Measurements from ENCODE around the gene APBB2. TPM values are rescaled to one million over a fixed set of nuclear protein-coding genes. Genes with fewer than 3 reads are reported as not detected.

The APBB2 gene
- total RNA-seq, 1 donor from 2014 or later = 63.2 TPM

DNA sequence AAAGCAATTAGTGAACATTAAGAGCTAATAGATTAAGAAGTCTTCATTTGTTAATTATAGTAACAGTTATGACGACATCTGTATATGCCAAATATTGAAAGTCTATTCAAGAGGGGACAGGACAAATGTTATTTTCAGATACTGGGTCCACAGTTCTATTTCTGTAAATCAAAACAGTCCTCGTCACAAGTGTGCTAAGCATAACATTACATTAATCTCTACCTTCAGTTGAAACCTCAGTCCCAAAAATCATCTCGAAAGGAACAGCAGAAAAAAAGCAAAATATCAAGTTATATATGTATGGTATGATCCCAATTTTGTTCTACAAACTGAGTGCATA is 70.3 kb downstream of the APBB2 start:
- TF ChIP-seq, protein P1, sequence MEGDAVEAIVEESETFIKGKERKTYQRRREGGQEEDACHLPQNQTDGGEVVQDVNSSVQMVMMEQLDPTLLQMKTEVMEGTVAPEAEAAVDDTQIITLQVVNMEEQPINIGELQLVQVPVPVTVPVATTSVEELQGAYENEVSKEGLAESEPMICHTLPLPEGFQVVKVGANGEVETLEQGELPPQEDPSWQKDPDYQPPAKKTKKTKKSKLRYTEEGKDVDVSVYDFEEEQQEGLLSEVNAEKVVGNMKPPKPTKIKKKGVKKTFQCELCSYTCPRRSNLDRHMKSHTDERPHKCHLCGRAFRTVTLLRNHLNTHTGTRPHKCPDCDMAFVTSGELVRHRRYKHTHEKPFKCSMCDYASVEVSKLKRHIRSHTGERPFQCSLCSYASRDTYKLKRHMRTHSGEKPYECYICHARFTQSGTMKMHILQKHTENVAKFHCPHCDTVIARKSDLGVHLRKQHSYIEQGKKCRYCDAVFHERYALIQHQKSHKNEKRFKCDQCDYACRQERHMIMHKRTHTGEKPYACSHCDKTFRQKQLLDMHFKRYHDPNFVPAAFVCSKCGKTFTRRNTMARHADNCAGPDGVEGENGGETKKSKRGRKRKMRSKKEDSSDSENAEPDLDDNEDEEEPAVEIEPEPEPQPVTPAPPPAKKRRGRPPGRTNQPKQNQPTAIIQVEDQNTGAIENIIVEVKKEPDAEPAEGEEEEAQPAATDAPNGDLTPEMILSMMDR (IDR thresholded peaks at IDR 0.05; ENCODE audit: unreplicated experiment) = no peak
- no peak overlapping the region for H3K4me3 Mint-ChIP-seq

GRCh38 chr4:41143311-41144039 is 70.9 kb downstream of the APBB2 start:
- TF ChIP-seq, protein P1 (IDR thresholded peaks at IDR 0.05; ENCODE audit: unreplicated experiment) = no peak
- Mint-ChIP-seq H3K4me1 (peaks cover 42% of the 10 kb centered on the region), H3K27me3 (ENCODE audit: low read depth) (no peaks in the 10 kb centered on the region), H3K4me3 (no peak overlapping the region), H3K36me3 (peaks cover 23% of the 10 kb centered on the region), H3K9me3 (no peaks in the 10 kb centered on the region), H3K27ac (peak overlapping the region; percentile 96)
- no peak for DNase-seq (ENCODE audit: low spot score in 2 of 2, unreplicated experiment in 2 of 2)

More for the DNA sequence above, 70.3 kb downstream of the APBB2 start:
- no peak for DNase-seq (ENCODE audit: low spot score in 2 of 2, unreplicated experiment in 2 of 2)
- peaks cover 42% of the 10 kb centered on the region for H3K4me1 Mint-ChIP-seq
- no peaks in the 10 kb centered on the region for H3K27me3 Mint-ChIP-seq (ENCODE audit: low read depth)
- H3K27ac Mint-ChIP-seq = peak overlapping the region; percentile 96
- peaks cover 18% of the 10 kb centered on the region for H3K36me3 Mint-ChIP-seq
- no peaks in the 10 kb centered on the region for H3K9me3 Mint-ChIP-seq

DNA sequence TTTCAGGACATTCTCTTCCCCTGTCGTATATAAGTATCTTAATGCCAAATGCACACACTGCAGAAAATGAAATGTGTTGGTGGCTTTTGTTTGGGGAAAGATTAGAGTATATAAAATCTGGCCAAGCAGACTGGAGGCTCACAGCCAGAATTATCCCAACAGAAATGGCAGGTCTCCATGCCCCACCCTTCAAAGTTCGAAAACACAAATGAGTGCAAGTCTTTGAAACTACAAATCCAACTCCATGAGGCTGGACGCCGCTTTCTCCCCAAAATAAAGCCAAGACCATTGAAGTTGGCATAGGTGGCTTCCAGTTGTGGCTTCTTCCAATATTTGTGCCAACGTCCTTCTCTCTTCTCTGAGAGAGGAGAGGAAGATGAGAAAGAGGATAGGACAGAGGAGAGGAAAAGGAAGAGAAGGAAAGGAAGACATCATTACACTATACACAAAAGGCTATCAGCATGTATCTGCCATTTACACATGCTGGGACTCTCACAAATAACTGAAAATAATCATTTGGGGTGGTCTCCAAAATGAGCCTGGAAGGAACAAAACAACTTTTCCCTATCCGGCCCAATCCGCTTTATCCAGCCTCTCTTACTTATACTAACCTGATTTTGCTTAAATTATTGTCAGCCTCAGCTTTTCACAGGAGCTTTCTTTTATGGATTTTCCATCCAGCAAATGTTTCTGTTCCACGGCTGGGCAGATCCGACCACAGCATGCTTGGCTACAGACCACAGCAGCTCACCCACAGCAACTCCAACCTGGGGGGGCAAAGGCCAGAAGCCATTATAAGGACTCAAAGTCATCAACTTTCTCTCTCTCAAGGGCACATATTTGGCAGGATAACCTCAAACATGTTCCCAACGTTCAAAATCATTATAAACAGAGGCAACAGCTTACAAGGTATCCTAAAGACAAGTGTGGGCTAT is 71.7 kb downstream of the APBB2 start:
- TF ChIP-seq, protein P1 (IDR thresholded peaks at IDR 0.05; ENCODE audit: unreplicated experiment) = no peak
- peak overlapping the region; percentile 96 for H3K27ac Mint-ChIP-seq

GRCh38 chr4:41141900-41142299 is 72.4 kb downstream of the APBB2 start:
- TF ChIP-seq, protein P1 (IDR thresholded peaks at IDR 0.05; ENCODE audit: unreplicated experiment) = no peak
- DNase-seq (ENCODE audit: low spot score in 2 of 2, unreplicated experiment in 2 of 2) = no peak
- peaks cover 11% of the 10 kb centered on the region for H3K9me3 Mint-ChIP-seq
- H3K27ac Mint-ChIP-seq = peak overlapping the region; percentile 96
- no peaks in the 10 kb centered on the region for H3K27me3 Mint-ChIP-seq (ENCODE audit: low read depth)
- H3K4me1 Mint-ChIP-seq = peaks cover 37% of the 10 kb centered on the region
- peaks cover 34% of the 10 kb centered on the region for H3K36me3 Mint-ChIP-seq
- H3K4me3 Mint-ChIP-seq = no peak overlapping the region

More for the DNA sequence above, 71.7 kb downstream of the APBB2 start:
- Mint-ChIP-seq H3K36me3 (peaks cover 29% of the 10 kb centered on the region), H3K27me3 (ENCODE audit: low read depth) (no peaks in the 10 kb centered on the region), H3K9me3 (peaks cover 6% of the 10 kb centered on the region), H3K4me1 (peaks cover 40% of the 10 kb centered on the region), H3K4me3 (no peak overlapping the region)
- DNase-seq (ENCODE audit: low spot score in 2 of 2, unreplicated experiment in 2 of 2) = no peak

DNA sequence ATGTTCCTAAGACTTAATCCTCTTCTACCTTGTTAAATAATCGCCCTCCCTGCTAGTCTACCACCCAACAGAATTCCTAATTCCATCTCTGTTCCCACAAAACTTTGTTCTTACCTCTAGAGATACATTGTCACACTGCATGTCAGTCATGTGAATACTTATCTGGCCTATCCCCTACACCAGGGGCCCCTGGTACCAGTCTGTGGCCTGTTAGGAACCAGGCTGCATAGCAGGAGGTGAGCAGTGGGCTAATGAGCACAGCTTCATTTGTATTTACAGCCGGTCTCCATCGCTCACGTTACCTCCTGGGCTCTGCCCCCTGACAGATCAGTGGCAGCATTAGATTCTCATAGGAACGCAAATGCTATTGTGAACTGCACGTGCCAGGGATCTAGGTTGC is 73.9 kb downstream of the APBB2 start:
- Mint-ChIP-seq H3K4me3 (no peak overlapping the region), H3K36me3 (peaks cover 34% of the 10 kb centered on the region), H3K9me3 (peaks cover 11% of the 10 kb centered on the region), H3K27ac (no peak overlapping the region), H3K27me3 (ENCODE audit: low read depth) (no peaks in the 10 kb centered on the region), H3K4me1 (peaks cover 41% of the 10 kb centered on the region)
- TF ChIP-seq, protein P1 (IDR thresholded peaks at IDR 0.05; ENCODE audit: unreplicated experiment) = no peak
- DNase-seq (ENCODE audit: low spot score in 2 of 2, unreplicated experiment in 2 of 2) = no peak
